Activated naive CD8-positive, alpha-beta T cell treated with anti-CD3 and anti-CD28 coated beads, Interleukin-2, amount 10 ng/mL, durations not matched to agents 7 days and 5 days (primary cell): Measurements from ENCODE around the gene ROR1. TPM values are rescaled to one million over a fixed set of nuclear protein-coding genes. Genes with fewer than 3 reads are reported as not detected.
"Not testable (repeated sequence)": the region's sequence is repeated elsewhere in the genome, so short reads cannot be mapped to it uniquely, and the experiment has no call there.

ENCODE experiments used
- ATAC-seq: fragments of 150-1000 bp; cut with Tn5 transposase; one replicate; pipeline ENCODE4 v1.10.0; 2021; ENCODE audit warnings: low read depth, moderate library complexity
- POLR2A ChIA-PET: fragments of 350-600 bp; sonication (Branson Sonifier 250); formaldehyde crosslinking; loops from one replicate; lab custom pipeline; 2021; ENCODE audit warnings: antibody characterized with exemption; lab: Charles Lee
- DNase-seq: peaks from one replicate; pipeline ENCODE4 v3.0.0; 2021
- H3K27ac Mint-ChIP-seq: one replicate; pipeline ENCODE4 v1.8.0; 2022; ENCODE audit warnings: mild to moderate bottlenecking, mixed read lengths
- H3K27me3 Mint-ChIP-seq: one replicate; pipeline ENCODE4 v1.8.0; 2022; ENCODE audit warnings: mild to moderate bottlenecking, moderate library complexity, mixed read lengths
- H3K36me3 Mint-ChIP-seq: one replicate; pipeline ENCODE4 v1.8.0; 2021; ENCODE audit warnings: mild to moderate bottlenecking, mixed read lengths
- H3K4me1 Mint-ChIP-seq: one replicate; pipeline ENCODE4 v1.8.0; 2021; ENCODE audit warnings: mixed read lengths
- H3K4me3 Mint-ChIP-seq: one replicate; pipeline ENCODE4 v1.8.0; 2022; ENCODE audit warnings: mild to moderate bottlenecking, moderate library complexity, mixed read lengths
- H3K9me3 Mint-ChIP-seq: one replicate; pipeline ENCODE4 v1.8.0; 2021; ENCODE audit warnings: mixed read lengths
- total RNA-seq, 2 experiments: library from RNA; stranded (reverse); gene quantifications; one replicate each; pipeline ENCODE4 v1.2.3, GENCODE V29; 2021

The ROR1 gene
- total RNA-seq, 2 experiments from 2014 or later: not detected

- peaks cover 6% of the 10 kb centered on the region for H3K27me3 Mint-ChIP-seq
- no peaks in the 10 kb centered on the region for H3K4me1 Mint-ChIP-seq
- no peak for DNase-seq
- no peak overlapping the region for H3K27ac Mint-ChIP-seq
- H3K36me3 Mint-ChIP-seq: no peaks in the 10 kb centered on the region
- ATAC-seq: no peak
- POLR2A ChIA-PET: no interaction called here
- no peak overlapping the region for H3K4me3 Mint-ChIP-seq
- H3K9me3 Mint-ChIP-seq: no peaks in the 10 kb centered on the region
Measured at GRCh38 chr1:64087768-64088167, 314.0 kb downstream of the ROR1 start.

DNA sequence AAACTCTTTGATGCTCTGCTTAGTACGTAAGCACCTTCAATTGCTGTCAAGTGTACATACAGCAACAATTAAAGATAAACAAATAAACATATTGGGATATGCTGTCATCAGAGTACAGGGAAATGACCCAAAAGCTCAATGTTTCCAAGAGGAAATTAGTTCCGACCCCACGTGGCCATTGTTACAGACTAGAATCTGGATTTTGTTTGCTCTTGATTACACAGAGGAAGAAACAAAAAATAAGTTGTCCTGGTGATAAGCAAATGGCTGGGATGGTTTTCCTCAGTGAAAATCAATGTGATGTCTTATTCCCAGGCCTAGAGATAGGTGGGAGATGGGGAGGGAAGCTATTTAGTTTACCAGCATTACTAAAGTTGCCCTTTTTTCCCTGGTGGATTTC, 316.6 kb downstream of the ROR1 start:
- POLR2A ChIA-PET: no interaction called here
- Mint-ChIP-seq H3K27ac (no peak overlapping the region), H3K36me3 (no peaks in the 10 kb centered on the region), H3K4me3 (no peak overlapping the region), H3K9me3 (no peaks in the 10 kb centered on the region), H3K4me1 (no peaks in the 10 kb centered on the region), H3K27me3 (peaks cover 6% of the 10 kb centered on the region)
- no peak for ATAC-seq
- no peak for DNase-seq

DNA sequence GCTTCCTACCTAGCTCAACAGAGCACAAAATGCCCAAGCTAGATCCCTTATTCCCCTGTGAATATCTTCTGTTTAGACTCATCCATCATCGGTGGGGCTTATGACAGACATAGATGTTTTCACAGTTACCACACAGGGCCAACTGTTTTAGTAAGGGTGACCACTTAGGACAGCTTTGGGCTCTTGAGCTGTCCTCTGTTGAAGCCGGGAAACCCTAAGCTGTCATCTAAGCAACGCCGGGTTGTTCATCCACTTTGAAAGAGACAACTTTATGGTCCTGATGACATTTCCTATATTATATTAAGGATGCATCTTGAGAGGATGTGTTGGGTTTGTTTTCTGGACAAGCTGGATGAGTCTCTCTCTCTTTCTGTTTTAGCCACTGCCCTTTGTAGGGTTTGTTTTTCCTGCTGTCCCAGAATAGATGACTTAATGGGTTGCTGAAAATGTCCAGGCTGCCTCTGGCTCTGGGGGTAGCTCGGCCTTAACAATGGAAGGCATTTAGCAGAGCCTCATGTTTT, 319.1 kb downstream of the ROR1 start:
- no peak overlapping the region for H3K27ac Mint-ChIP-seq
- H3K4me3 Mint-ChIP-seq: no peak overlapping the region
- H3K27me3 Mint-ChIP-seq: peaks cover 6% of the 10 kb centered on the region
- ATAC-seq (no peak), DNase-seq (no peak)
- POLR2A ChIA-PET: no interaction called here
- no peaks in the 10 kb centered on the region for H3K4me1 Mint-ChIP-seq
- H3K9me3 Mint-ChIP-seq: no peaks in the 10 kb centered on the region
- no peaks in the 10 kb centered on the region for H3K36me3 Mint-ChIP-seq

DNA sequence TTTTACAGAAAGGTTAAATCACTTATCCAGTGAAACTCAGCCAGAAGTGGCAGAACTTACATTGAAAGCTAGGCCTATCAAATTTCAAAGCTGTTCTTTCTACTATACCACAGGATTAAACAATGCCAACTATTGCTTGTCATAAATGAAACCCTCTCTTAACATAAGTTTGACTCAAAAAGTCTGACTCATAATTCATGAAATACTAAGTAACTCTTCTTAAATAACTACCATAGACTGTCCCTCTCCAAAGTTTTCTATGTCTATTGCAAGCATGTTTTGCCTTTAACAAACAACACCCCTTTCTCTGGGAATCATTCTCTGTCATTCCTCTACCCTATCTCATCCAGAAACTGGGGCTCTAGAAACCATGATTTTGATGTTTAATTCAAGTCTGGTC, 320.1 kb downstream of the ROR1 start:
- Mint-ChIP-seq H3K4me3 (no peak overlapping the region), H3K9me3 (no peaks in the 10 kb centered on the region), H3K36me3 (no peaks in the 10 kb centered on the region), H3K4me1 (no peaks in the 10 kb centered on the region), H3K27ac (no peak overlapping the region), H3K27me3 (peaks cover 6% of the 10 kb centered on the region)
- ATAC-seq (no peak), DNase-seq (no peak)
- POLR2A ChIA-PET: no interaction called here

DNA sequence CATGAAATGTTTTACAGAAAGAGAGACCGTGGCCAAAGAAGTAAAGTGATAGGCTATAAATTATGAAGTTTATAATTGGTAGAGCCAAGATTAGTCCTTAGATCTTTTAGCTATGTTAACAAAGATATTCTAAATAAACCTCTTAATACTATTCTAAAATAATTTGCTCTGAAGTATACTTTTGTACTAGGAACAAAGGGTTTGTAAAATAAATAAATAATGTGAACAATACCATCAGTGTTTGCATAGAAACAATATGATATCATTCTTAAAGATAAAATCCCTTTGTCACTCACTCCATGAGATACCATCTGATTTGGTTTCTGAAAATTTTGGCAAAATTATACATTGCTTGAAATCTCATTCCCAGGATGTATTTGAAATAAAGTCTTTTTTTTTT, 322.0 kb downstream of the ROR1 start:
- no peaks in the 10 kb centered on the region for H3K36me3 Mint-ChIP-seq
- H3K9me3 Mint-ChIP-seq: no peaks in the 10 kb centered on the region
- H3K4me1 Mint-ChIP-seq: no peaks in the 10 kb centered on the region
- no peak overlapping the region for H3K27ac Mint-ChIP-seq
- no peak for DNase-seq
- POLR2A ChIA-PET: no interaction called here
- H3K4me3 Mint-ChIP-seq: no peak overlapping the region
- H3K27me3 Mint-ChIP-seq: peaks cover 6% of the 10 kb centered on the region
- no peak for ATAC-seq

- POLR2A ChIA-PET: no interaction called here
- DNase-seq (no peak), ATAC-seq (no peak)
- H3K4me3 Mint-ChIP-seq: no peak overlapping the region
- H3K27ac Mint-ChIP-seq: no peak overlapping the region
- H3K36me3 Mint-ChIP-seq: no peaks in the 10 kb centered on the region
- no peaks in the 10 kb centered on the region for H3K9me3 Mint-ChIP-seq
- no peaks in the 10 kb centered on the region for H3K27me3 Mint-ChIP-seq
- H3K4me1 Mint-ChIP-seq: no peaks in the 10 kb centered on the region
Measured at GRCh38 chr1:64097859-64098258, 324.0 kb downstream of the ROR1 start.

DNA sequence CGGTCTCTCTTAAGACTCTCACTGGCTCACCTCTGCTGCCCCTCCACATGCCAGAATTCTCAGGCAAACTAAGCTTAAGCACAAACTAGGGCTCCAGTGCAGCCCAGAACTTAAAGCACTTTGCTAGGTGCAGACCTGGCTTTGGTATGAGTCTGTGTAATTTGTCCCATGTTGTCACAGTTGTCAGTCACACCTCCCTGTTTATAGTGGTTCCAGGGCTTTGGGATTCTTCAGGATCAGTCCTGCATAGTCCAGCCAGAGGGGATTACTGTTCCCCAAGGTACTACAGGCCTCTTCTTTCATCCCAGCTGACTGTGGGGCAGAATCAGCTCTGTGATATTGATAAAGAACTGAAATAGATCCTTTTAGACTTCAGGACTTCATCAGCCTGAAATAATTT, 324.6 kb downstream of the ROR1 start:
- POLR2A ChIA-PET: no interaction called here
- no peaks in the 10 kb centered on the region for H3K9me3 Mint-ChIP-seq
- no peaks in the 10 kb centered on the region for H3K36me3 Mint-ChIP-seq
- no peaks in the 10 kb centered on the region for H3K4me1 Mint-ChIP-seq
- no peak overlapping the region for H3K27ac Mint-ChIP-seq
- DNase-seq (no peak), ATAC-seq (no peak)
- H3K27me3 Mint-ChIP-seq: no peaks in the 10 kb centered on the region
- no peak overlapping the region for H3K4me3 Mint-ChIP-seq

- peaks cover 2% of the 10 kb centered on the region for H3K27me3 Mint-ChIP-seq
- H3K27ac Mint-ChIP-seq: no peak overlapping the region
- DNase-seq (no peak), ATAC-seq (no peak)
- H3K4me1 Mint-ChIP-seq: no peaks in the 10 kb centered on the region
- no peak overlapping the region for H3K4me3 Mint-ChIP-seq
- POLR2A ChIA-PET: no interaction called here
- H3K36me3 Mint-ChIP-seq: no peaks in the 10 kb centered on the region
- H3K9me3 Mint-ChIP-seq: no peaks in the 10 kb centered on the region
Measured at GRCh38 chr1:64098846-64099582, 325.2 kb downstream of the ROR1 start.

DNA sequence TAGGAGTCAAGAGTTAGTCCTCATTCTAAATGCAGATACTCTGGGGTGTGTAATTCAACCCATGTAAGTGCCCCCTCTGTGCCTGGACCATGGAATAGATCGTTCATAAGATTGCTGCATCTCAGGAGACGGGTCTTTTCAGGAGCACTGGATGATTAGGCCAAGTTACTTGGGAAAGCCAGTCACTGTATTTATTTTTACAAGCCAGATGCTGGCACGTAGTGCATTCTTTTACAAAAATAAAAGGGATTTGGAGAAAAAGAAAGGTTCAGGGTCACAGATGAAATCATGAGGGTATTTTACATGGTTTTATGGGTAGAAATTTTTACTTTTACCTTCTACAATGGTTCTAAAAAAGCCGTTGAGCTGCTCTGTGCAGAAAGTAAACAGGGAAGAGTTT, 327.0 kb downstream of the ROR1 start:
- DNase-seq (no peak), ATAC-seq (no peak)
- peaks cover 2% of the 10 kb centered on the region for H3K27me3 Mint-ChIP-seq
- no peaks in the 10 kb centered on the region for H3K36me3 Mint-ChIP-seq
- POLR2A ChIA-PET: no interaction called here
- H3K9me3 Mint-ChIP-seq: no peaks in the 10 kb centered on the region
- no peak overlapping the region for H3K27ac Mint-ChIP-seq
- H3K4me3 Mint-ChIP-seq: no peak overlapping the region
- H3K4me1 Mint-ChIP-seq: no peaks in the 10 kb centered on the region

DNA sequence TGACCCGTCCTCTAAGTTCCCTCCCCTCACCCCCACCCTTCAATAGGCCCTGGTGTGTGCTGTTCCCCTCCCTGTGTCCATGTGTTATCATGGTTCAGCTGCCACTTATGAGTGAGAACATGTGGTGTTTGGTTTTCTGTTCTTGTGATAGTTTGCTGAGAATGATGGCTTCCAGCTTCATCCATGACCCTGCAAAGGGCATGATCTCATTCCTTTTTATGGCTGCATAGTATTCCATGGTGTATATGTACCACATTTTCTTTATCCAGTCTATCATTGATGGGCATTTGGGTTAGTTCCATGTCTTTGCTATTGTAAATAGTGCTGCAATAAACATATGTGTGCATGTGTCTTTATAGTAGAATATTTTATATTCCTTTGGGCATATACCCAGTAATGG, 330.8 kb downstream of the ROR1 start:
- POLR2A ChIA-PET, H3K4me3 Mint-ChIP-seq, H3K27me3 Mint-ChIP-seq, ATAC-seq, H3K27ac Mint-ChIP-seq, DNase-seq, H3K36me3 Mint-ChIP-seq, H3K4me1 Mint-ChIP-seq, H3K9me3 Mint-ChIP-seq: not testable (repeated sequence)

- Mint-ChIP-seq H3K36me3 (no peaks in the 10 kb centered on the region), H3K4me3 (no peak overlapping the region), H3K27ac (no peak overlapping the region), H3K27me3 (peaks cover 5% of the 10 kb centered on the region), H3K9me3 (no peaks in the 10 kb centered on the region), H3K4me1 (no peaks in the 10 kb centered on the region)
- no peak for ATAC-seq
- POLR2A ChIA-PET: no interaction called here
- no peak for DNase-seq
Measured at GRCh38 chr1:64107118-64107519, 333.3 kb downstream of the ROR1 start.

DNA sequence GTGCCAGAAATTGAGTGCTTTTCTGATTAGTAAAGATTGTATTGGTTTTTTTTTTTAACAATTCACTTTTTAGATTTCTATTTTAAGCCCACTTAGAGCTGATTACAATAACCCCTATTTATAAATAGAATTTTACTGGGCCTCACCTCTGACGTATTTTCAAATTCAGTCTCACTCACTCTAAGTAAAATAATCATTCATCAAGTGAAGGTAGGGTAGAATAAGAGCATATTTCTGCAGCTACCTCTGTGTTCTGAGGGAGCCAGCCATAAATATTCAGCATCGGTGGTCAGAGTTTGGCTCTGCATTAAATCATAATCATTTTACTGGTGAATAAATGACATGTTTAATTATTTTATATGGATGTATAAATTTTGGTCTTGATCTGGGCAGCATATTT, 333.8 kb downstream of the ROR1 start:
- Mint-ChIP-seq H3K4me1 (no peaks in the 10 kb centered on the region), H3K27me3 (peaks cover 7% of the 10 kb centered on the region), H3K27ac (no peak overlapping the region), H3K36me3 (no peaks in the 10 kb centered on the region), H3K9me3 (no peaks in the 10 kb centered on the region), H3K4me3 (no peak overlapping the region)
- ATAC-seq (no peak), DNase-seq (no peak)
- POLR2A ChIA-PET: no interaction called here

- DNase-seq (no peak), ATAC-seq (no peak)
- no peaks in the 10 kb centered on the region for H3K4me1 Mint-ChIP-seq
- H3K9me3 Mint-ChIP-seq: no peaks in the 10 kb centered on the region
- H3K27me3 Mint-ChIP-seq: peaks cover 8% of the 10 kb centered on the region
- H3K36me3 Mint-ChIP-seq: no peaks in the 10 kb centered on the region
- H3K4me3 Mint-ChIP-seq: no peak overlapping the region
- H3K27ac Mint-ChIP-seq: no peak overlapping the region
- POLR2A ChIA-PET: no interaction called here
Measured at GRCh38 chr1:64110924-64111777, 337.3 kb downstream of the ROR1 start.

DNA sequence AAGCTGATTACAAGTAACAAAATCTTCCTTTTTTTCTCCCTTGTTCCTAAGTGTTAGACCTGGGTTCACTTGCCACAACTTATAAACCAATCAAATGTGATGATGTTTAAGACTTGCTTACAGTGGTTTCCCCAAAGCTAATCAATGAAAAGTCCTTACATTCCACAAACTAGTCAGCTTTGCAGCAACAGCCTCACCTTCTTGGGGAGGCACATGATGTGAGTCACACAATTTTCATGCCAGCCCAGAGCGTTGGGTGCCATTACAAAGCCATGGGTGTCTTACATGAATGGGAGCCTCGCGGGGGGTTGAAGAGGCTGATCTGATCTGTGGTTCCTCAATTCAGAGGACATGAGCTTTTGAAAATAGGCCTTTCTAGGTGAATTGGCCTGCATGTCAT, 338.0 kb downstream of the ROR1 start:
- POLR2A ChIA-PET: no interaction called here

More for the DNA sequence above, 338.0 kb downstream of the ROR1 start:
- no peak for DNase-seq
- Mint-ChIP-seq H3K36me3 (no peaks in the 10 kb centered on the region), H3K4me1 (no peaks in the 10 kb centered on the region), H3K27me3 (peaks cover 8% of the 10 kb centered on the region), H3K27ac (no peak overlapping the region), H3K9me3 (no peaks in the 10 kb centered on the region), H3K4me3 (no peak overlapping the region)
- no peak for ATAC-seq
